ENCODE measurements around the gene GALNT2. TPM values are rescaled to one million over a fixed set of nuclear protein-coding genes. Genes with fewer than 3 reads are reported as not detected.

Gene GALNT2
- polyA plus RNA-seq, 3 donors, result 19.6 to 25.6 (median 23.4) TPM

DNA sequence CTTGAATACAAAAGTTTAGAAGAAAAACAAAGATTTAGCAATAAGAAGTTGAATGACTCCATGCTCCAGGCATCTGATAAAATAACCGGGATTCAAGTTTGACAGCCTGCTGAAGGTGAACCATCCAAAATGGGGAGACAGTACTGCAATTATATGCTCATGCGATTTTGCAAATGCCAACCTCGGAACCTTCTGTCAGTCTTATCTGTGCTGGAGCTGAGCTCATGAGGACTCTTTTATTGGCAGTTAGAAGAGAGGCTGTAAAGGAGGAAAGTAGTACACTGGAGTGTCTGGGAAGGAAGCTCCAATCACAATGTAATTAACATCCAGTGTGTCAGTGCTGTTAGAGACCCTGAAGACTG is 170.0 kb downstream of the GALNT2 start:
- peaks cover 49 to 57% of the 10 kb centered on the region in 2 donors for H3K36me3 Mint-ChIP-seq
- peaks cover 3% of the 10 kb centered on the region for H4K20me1 ChIP-seq (ENCODE audit: insufficient read depth, low read length)
- H3K9ac ChIP-seq (ENCODE audit: insufficient read depth, low read length, poor library complexity, severe bottlenecking), result no peak overlapping the region
- no peaks in the 10 kb centered on the region for H3K27me3 ChIP-seq (ENCODE audit: control insufficient read depth in 2 of 2, insufficient read depth in 2 of 2, low read length in 2 of 2)
- H2AFZ ChIP-seq (ENCODE audit: insufficient read depth, low read depth, low read length, poor library complexity, severe bottlenecking), result no peak overlapping the region
- no peak for DNase-seq
- H3K79me2 ChIP-seq (ENCODE audit: insufficient read depth, low read length), result no peaks in the 10 kb centered on the region
- intact Hi-C loops (cut with micrococcal nuclease), result no loop called here
- H3K4me1 Mint-ChIP-seq, result peaks cover 16% of the 10 kb centered on the region
- H3K36me3 ChIP-seq (replicated peaks in 1 of 2; ENCODE audit: control insufficient read depth in 1 of 2, insufficient read depth in 2 of 2, low read length in 2 of 2), result peaks cover 23 to 64% of the 10 kb centered on the region in 2 donors
- peaks cover 3 to 7% of the 10 kb centered on the region in 2 donors for H3K4me1 ChIP-seq (ENCODE audit: control insufficient read depth in 1 of 2, insufficient read depth in 2 of 2, low read length in 2 of 2)
- no peaks in the 10 kb centered on the region for H3K27me3 Mint-ChIP-seq (ENCODE audit: low read depth in 3 of 3)
- no peak overlapping the region for H3K4me3 Mint-ChIP-seq
- H3K27ac ChIP-seq (ENCODE audit: low read depth in 1 of 2, low read length in 2 of 2), result no peak overlapping the region
- TF ChIP-seq, protein P1, sequence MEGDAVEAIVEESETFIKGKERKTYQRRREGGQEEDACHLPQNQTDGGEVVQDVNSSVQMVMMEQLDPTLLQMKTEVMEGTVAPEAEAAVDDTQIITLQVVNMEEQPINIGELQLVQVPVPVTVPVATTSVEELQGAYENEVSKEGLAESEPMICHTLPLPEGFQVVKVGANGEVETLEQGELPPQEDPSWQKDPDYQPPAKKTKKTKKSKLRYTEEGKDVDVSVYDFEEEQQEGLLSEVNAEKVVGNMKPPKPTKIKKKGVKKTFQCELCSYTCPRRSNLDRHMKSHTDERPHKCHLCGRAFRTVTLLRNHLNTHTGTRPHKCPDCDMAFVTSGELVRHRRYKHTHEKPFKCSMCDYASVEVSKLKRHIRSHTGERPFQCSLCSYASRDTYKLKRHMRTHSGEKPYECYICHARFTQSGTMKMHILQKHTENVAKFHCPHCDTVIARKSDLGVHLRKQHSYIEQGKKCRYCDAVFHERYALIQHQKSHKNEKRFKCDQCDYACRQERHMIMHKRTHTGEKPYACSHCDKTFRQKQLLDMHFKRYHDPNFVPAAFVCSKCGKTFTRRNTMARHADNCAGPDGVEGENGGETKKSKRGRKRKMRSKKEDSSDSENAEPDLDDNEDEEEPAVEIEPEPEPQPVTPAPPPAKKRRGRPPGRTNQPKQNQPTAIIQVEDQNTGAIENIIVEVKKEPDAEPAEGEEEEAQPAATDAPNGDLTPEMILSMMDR (IDR thresholded peaks at IDR 0.05), result no peak
- H3K9me3 ChIP-seq (replicated peaks in 1 of 2; ENCODE audit: control insufficient read depth in 1 of 2, insufficient read depth in 1 of 2, low read length in 2 of 2), result no peaks in the 10 kb centered on the region
- H3K4me3 ChIP-seq (replicated peaks in 1 of 3; ENCODE audit: low read depth in 2 of 3, low read length in 3 of 3), result no peak overlapping the region
- no peak overlapping the region for H3K4me2 ChIP-seq (replicated peaks; ENCODE audit: extremely low read depth, low read length, poor library complexity, severe bottlenecking)
- H3K9me3 Mint-ChIP-seq, result peaks cover 0 to 5% (median 1%) of the 10 kb centered on the region in 7 donors
- WGBS (ENCODE audit: insufficient coverage), result 100% methylated on average over 3 of the region's 3 CpGs
- no peak overlapping the region for H3K27ac Mint-ChIP-seq

GRCh38 chr1:230237805-230238204 is 170.8 kb downstream of the GALNT2 start:
- no peaks in the 10 kb centered on the region for H3K27me3 ChIP-seq (ENCODE audit: control insufficient read depth in 2 of 2, insufficient read depth in 2 of 2, low read length in 2 of 2)
- H3K4me1 ChIP-seq (ENCODE audit: control insufficient read depth in 1 of 2, insufficient read depth in 2 of 2, low read length in 2 of 2), result peaks cover 0 to under 1% of the 10 kb centered on the region in 2 donors
- Mint-ChIP-seq H3K27ac (no peak overlapping the region), H3K4me1 (peaks cover 8% of the 10 kb centered on the region), H3K27me3 (ENCODE audit: low read depth in 3 of 3) (no peaks in the 10 kb centered on the region), H3K4me3 (no peak overlapping the region), H3K36me3 (peaks cover 55 to 60% of the 10 kb centered on the region in 2 donors), H3K9me3 (peaks cover 0 to 5% (median 1%) of the 10 kb centered on the region in 7 donors)
- H3K4me3 ChIP-seq (replicated peaks in 1 of 3; ENCODE audit: low read depth in 2 of 3, low read length in 3 of 3), result no peak overlapping the region
- no peak overlapping the region for H3K27ac ChIP-seq (ENCODE audit: low read depth in 1 of 2, low read length in 2 of 2)
- 83% methylated on average over 1 of the region's 5 CpGs for WGBS (ENCODE audit: insufficient coverage)
- no peak overlapping the region for H2AFZ ChIP-seq (ENCODE audit: insufficient read depth, low read depth, low read length, poor library complexity, severe bottlenecking)
- TF ChIP-seq, protein P1 (IDR thresholded peaks at IDR 0.05), result no peak
- H3K9me3 ChIP-seq (replicated peaks in 1 of 2; ENCODE audit: control insufficient read depth in 1 of 2, insufficient read depth in 1 of 2, low read length in 2 of 2), result no peaks in the 10 kb centered on the region
- H3K36me3 ChIP-seq (replicated peaks in 1 of 2; ENCODE audit: control insufficient read depth in 1 of 2, insufficient read depth in 2 of 2, low read length in 2 of 2), result peaks cover 30 to 72% of the 10 kb centered on the region in 2 donors
- H4K20me1 ChIP-seq (ENCODE audit: insufficient read depth, low read length), result peaks cover 3% of the 10 kb centered on the region
- no peak for DNase-seq
- H3K9ac ChIP-seq (ENCODE audit: insufficient read depth, low read length, poor library complexity, severe bottlenecking), result no peak overlapping the region
- no peaks in the 10 kb centered on the region for H3K79me2 ChIP-seq (ENCODE audit: insufficient read depth, low read length)
- intact Hi-C loops (cut with micrococcal nuclease), result no loop called here
- H3K4me2 ChIP-seq (replicated peaks; ENCODE audit: extremely low read depth, low read length, poor library complexity, severe bottlenecking), result no peak overlapping the region

All from CD14-positive monocyte (primary cell).